A172 (cell line): Measurements from ENCODE around the gene ANKRD52. TPM values are rescaled to one million over a fixed set of nuclear protein-coding genes. Genes with fewer than 3 reads are reported as not detected.
"Not testable (repeated sequence)": the region's sequence is repeated elsewhere in the genome, so short reads cannot be mapped to it uniquely, and the experiment has no call there.

Experiments
- DNase-seq: peaks from one replicate; pipeline ENCODE4 v3.0.0-alpha.2; 2015; ENCODE audit warnings: low spot score
- total RNA-seq: library from RNA; depleted of rRNA; stranded (reverse); fragments of >200 nt; shearing (Covaris generic); gene quantifications from 2 replicates; pipeline ENCODE4 v1.2.3, GENCODE V29; 2014

The ANKRD52 gene
- total RNA-seq, 1 experiment from 2014 or later: 33.4 TPM

DNA sequence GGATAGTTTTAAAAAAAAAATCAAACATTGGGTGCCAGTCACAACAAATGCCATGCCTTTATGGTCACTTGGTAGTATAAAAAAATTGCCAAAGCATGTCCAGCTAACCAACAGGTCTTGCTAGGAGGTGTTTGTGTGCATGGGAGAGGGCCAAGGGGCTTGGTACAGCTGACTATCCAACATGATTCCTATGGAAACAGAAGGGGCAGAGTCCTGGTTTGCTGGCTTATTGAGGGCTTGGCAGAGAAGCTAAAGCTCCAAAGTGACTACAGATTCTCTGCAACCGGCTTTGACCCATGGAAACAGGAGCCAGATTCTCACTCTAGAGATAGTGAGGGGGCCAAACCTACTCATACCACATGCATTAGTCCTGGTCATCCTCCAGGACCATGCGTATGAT lies 14.3 kb upstream of the ANKRD52 start:
- not testable (repeated sequence) for DNase-seq

DNA sequence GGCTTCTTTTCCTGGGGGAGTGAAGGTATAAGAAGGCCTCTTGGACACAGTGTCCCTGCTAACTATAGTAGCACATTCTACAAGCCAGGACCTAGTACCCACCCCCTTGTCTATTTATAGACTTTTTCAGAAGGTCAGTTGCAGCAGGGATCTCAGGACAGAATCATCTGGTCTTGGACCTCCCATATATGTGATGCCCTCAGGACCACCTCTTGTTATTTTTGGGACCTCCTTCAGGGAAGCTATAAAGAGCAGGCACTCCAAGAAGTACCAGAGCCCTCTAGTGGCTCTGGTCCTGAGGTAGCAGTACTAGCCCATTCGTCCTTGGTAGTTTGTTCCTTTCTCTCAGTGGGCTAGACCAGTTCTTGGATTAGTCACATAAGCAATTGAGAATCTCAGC lies 12.8 kb upstream of the ANKRD52 start:
- DNase-seq: peak; percentile 39

DNA sequence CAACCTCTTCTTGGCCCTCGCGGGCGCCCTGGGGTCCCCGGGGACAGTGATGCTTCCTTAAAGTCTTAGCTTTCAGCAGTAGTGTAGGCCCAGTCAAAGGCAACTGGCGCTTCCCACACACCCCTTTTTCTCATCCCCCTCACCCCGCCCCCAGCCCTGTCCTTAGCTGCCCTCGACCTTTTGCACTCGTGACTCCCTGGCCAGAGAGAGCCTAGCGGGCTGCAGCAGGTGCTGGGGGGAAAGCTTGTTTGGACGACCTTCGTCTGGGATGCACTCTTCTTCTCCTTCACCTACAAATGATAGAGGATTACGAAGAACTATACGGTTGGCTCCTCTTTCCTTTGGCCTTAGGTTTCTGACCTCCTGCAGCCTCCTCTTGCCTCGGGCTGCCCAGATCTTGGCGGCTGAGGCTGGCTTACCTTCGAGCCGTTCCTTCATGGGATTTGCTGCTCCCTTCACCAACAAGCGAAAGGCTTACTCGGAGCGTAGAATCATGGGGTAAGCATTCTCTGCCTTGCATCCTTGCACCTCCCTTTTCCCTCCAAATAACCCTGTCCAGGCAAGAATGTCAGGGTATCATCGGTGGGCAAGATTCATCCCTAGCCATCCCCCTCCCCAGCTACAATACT lies 9.4 kb upstream of the ANKRD52 start:
- DNase-seq: no peak

DNA sequence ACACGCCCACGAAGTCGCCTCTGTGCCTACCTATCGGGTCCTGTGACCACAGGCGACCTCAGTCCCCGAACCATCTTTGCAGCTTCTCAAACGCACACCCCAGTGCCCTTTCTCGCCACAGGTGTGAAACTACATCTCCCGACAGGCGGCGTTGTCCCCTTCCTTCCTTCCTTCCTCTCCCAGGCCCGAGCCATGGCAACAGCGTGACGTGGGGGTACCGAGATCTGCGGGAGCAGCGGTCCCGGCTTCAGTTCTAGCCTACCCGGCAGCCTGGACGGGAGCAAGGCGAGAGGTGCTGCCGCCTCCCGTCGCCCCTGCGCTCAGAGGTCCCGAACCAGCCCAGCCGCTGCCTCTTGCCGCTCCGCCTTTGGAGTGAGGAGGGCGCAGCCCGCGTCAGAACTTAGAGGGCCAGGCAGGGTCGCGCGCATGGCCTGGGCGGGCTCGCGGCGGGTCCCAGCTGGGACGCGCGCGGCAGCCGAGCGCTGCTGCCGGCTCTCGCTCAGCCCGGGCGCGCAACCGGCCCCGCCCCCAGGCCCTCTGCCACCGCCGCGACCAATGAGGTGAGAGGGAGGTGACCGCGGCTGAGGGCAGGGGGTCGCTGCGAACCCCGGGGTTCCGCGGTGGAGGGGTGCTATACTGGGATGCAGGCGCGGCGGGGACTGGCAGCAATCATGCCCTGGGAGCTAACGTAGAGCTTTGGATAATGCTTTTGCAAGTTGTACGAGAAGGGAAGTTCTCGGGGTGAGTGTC lies 8.7 kb upstream of the ANKRD52 start, which contains the start of gene COQ10A:
Gene COQ10A, plus strand, starts transcription at position 250 of the 750 bp plus-strand sequence. Its CDS starts 177 bp downstream, at position 427.
- DNase-seq: peak; percentile 85

DNA sequence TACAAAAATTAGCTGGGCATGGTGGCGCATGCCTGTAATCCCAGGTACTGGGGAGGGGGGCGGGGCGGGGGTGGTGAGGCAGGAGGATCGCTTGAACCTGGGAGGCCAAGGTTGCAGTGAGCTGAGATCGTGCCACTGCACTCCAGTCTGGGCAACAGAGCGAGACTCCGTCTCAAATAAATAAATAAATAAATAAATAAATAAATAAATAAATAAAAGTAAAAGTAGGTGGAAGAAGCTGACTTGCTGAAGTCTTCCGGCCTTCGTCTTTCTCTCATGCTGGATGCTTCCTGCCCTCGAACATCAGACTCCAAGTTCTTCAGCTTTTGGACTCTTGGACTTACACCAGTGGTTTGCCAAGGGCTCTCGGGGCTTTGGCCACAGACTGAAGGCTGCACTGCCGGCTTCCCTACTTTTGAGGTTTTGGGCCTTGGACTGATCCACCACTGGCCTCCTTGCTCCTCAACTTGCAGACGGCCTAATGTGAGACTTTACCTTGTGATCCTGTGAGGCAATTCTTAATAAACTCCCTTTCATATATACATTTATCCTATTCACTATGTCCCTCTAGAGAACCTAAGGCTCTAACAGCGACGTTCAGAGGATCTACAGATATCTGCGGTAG lies 8.0 kb upstream of the ANKRD52 start:
- not testable (repeated sequence) for DNase-seq

DNA sequence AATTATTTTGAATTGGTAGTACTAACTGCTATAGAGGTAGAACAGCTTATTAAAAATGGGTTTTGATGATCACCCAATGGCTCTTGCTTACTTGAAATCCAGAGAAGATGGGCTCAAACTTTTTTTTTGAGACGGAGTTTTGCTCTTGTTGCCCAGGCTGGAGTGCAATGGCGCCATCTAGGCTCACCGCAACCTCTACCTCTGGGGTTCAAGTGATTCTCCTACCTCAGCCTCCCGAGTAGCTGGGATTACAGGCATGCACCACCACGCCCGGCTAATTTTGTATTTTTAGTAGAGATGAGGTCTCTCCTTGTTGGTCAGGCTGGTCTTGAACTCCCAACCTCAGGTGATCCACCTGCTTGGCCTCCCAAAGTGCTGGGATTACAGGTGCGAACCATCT lies 4.8 kb upstream of the ANKRD52 start:
- not testable (repeated sequence) for DNase-seq

DNA sequence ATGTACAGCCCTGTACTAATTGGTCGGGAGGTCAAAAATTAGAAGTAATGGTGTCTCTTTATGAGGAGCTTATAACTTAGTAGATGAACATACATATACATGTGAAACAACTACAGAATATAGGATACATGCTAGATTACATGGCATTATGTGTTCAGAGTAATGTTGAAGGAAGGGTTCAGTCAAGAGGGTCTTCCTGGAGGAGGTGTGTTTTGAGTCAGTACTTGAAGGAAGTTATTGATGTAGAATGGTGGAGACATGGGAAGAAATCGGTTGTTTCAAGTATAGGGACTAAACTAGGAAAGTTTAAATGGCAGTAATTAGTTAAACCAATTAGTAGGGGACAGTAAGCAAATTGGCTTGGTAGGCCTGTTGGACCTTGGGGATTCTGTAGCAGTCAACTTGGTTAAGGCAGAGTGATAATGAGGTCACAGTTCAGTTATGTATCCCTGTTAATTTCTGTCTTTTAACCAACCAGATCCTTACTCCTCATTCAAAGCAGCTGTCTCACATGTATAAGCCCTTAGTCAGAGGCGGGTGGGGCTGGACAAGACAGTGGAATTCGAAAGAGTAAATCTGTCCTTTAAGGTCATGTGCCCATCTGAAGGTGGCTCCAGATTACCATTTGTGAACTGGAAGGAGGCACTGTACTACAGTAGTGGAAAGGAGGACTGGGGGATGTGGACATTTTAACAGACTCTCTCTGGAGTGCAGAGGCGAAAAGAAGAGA lies 3.5 kb upstream of the ANKRD52 start:
- peak; percentile 95 for DNase-seq

DNA sequence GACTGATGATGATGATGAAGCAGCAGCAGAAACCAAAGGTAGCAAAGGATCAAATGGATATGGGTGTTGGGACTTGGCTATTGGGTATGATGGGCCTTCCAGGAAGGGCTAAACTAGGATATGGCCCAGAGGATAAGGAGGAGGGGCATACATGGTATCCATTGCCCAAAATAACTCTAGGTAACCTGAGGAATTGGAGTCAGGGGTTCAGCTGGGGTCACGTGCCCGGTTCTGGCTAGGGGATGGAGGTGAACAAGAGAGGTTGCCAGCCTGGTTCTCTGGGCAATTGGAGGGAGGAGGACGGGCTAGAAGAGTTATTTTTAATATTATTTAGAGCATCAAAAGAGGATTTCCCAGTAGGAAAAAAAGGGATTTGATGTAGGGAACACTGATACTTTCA lies 2.7 kb upstream of the ANKRD52 start:
- DNase-seq: no peak

DNA sequence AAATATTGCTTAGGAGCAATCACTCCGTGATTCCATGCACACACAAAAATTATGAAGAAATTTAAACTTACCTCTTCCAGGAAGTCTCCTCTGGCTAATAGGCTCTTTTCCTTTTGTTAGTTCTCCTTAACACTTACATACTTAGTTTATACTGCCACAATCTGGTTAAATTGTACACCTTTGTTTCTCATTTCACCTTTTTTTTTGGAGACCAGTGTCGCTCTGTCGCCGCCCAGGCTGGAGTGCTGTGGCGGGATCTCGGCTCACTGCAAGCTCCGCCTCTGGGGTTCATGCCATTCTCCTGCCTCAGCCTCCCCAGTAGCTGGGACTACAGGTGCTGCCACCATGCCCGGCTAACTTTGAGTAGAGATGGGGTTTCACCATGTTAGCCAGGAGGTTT lies 2.2 kb upstream of the ANKRD52 start:
- no peak for DNase-seq

DNA sequence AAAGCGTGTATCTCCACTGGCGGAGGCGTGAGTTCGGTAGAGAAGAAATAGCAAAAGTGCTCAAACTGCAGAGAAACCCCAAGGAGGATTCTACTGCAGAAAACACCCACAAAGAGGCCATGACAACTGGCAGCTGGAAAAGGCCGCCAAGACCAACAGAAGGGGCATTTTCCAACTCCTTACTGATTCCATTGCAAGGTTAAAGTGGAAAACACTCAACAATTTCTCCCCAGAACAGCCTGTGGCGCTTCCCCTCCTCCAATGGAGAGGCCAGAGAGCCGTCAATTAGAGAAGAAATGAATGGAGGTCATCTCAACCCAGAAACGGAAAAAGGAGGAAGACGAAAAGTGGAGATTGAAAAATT lies 618 bp upstream of the ANKRD52 start:
- DNase-seq: no peak

DNA sequence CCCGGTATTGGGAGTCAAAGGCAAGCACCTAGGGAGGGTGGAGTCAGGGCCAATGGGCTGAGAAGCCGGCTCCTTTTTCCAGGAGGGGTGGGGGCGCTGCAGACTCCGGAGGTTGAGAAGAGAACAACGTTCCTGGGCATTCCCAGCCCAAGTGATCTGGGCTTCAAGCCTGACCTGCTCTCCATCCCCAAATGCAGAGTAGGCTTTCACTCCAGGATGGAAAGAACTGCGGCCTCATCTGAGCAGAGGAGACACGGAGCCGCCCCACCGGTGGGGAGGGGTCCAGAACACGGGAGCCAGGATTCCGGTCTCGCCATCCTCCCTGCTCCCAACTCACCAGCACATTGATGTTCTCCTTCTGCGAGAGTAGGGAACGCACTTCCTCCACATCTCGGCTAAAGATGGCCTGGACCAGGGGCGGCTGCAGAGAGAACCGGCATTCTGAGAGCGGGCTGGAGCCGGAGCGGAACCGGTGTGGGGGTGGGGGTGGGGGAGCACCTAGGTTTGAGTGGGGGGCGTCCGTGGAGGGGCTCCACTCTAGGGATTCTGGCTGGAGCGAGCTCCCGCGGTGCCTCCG lies 605 bp downstream of the ANKRD52 start:
- no peak for DNase-seq

DNA sequence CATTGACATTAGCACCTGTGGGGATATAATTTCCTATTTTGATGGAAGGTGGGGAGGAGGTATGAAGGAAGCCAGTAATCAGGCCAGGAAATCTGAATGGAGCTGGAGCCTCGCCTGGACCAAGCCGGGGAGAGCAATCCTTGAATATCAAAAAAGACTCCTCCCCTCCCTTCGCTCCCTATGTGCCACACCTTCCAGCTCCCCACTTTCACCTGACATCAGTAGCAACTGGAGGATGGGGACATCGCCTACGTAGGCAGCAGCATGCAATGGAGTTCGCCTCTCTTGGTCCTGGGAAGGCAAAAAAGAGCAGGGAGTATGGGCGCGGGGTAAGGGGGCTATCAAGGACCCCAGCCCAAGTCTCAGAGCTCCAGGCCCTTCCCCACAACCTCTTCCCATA lies 1.1 kb downstream of the ANKRD52 start:
- DNase-seq: no peak

DNA sequence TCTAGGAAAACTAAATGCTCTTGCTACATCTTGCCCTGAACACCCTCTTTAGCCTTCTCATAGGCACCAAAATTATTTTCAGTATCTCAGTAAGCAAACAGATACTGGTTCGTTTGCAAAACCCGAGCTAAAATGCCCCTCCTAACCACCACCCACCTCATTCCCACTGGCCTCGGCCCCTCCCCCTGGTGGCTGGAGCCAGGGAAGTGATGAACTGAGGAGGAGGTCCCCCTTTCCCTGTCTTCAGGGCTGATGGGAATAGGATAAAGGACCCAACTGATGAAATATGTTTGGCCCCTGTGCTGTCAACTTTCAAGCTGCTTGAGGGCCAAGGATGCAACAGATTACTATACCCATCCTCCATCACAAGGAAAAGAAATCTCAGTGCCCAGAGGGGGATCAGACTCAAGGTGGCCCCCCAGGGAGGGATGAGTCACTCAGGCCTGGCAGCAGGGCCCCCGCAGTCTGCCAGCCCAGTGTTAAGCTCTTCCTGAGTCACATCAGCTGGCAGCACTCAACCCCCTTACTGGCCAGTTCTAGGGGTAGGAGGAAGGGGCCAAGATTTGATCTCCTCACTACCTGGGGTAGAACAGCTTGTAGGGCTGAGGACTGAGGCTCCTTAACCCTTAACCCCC lies 1.7 kb downstream of the ANKRD52 start:
- DNase-seq: peak; percentile 73

DNA sequence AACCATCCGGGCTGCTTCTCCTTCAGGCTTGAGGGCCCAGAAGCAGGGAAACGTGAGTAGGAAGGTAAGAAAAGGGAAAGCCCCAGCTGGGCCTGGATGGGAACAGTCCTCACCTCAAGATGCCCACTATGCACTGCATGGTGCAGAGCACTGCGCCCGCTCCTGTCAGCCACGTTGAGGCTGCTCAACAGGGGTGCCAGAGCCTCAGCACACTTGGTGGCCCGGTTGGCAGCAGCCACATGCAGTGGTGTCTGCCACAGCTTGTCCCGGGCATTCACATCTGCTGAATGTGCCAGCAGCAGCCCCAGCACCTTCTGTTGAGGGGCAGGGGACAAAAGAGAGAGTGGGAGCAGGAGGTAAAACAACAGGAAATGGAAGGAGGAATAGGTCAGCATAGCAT lies 2.5 kb downstream of the ANKRD52 start:
- DNase-seq: no peak

DNA sequence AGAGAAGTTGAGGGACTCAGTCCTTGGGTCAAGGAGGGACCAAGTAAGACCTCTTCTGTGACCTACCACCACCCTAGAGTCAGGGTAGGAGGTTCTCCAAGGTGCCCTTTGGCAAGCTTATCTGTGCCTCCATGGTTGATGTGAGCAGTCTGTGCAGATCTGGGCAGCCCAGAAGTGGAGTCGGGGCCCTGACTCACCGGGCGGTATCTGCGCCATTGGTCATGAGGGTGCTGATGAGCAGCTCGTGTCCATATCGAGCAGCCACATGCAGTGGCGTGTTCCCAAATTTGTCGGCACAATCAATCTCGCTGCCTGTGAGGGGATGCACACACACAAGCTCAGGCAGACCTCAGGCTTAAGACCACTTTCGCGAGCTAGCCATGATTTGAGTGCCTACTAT lies 5.1 kb downstream of the ANKRD52 start:
- no peak for DNase-seq

DNA sequence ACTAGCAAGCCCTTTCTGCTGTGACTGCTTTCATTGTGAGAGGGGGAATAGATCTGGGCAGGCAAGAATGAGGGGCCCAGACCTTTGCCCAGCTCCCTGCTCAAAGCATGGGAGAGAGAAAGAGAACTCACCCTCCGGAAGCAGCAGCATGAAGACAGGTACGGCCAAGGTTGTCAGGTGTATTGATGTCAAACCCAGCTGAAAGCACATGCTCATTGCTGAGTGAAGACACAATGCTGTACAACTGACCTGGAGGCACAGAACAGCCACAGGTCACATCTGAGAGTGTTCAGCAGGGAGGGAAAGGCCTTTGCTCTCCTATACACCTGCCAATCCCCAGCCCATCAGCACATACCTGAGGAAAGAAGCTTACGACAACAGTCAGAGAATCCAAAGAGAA lies 5.5 kb downstream of the ANKRD52 start:
- no peak for DNase-seq

DNA sequence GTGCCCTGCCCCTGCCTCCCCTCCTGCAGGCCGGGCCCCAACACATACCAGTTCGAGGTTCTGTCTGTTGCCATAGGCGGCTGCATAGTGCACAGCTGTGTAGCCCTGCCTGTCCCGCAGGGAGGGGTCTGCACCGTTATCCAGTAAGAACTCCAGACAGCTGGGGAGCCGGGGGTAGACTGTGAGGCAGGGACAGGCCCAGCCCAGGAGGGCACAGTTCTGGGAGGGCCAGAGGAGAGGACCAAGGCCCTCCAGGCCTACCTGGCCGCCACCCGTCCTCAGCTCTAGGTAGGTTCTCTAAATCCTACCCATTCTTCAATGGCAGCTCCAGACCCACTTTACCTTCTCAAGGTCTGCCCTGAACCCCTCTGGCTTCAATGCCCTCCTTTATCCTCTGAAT lies 9.5 kb downstream of the ANKRD52 start:
- DNase-seq: no peak

DNA sequence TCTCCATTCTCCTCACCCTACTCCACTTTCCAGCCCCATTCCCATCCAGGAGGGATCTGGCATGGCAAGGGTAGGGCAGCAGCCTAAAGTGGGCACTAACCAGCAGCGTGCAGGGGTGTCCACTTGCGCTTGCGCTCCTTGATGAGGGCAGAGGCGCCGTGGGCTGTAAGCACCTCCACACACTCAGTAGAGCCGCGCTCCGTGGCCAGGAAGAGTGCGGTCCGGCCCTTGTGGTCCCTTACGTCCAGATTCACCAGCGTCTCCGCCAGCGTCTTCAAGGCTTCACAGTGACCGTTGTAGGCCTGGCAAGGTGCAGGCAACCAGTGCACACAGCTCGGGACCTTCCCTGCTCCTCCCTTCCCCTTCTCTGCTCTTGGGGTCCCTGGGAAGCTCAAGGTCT lies 10.3 kb downstream of the ANKRD52 start:
- DNase-seq: no peak

DNA sequence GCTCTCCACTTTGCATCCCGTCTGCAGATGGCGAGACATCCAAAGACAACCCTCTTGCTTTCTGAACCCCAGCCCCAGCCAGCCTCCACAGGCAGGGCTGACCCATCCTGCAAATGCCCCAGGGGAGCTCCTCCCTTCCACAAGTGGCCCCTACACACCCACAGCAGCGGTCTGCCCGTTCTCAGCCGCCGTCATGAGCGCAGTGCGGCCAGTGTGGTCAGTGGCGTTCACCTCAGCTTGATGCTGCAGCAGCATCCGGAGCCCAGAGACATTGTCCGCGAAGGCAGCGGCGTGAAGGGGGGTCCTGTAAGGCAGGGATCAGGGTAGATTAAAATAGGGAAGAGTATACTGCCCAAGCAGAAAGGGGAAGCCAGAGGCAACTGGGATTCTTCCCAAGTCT lies 13.7 kb downstream of the ANKRD52 start:
- no peak for DNase-seq

DNA sequence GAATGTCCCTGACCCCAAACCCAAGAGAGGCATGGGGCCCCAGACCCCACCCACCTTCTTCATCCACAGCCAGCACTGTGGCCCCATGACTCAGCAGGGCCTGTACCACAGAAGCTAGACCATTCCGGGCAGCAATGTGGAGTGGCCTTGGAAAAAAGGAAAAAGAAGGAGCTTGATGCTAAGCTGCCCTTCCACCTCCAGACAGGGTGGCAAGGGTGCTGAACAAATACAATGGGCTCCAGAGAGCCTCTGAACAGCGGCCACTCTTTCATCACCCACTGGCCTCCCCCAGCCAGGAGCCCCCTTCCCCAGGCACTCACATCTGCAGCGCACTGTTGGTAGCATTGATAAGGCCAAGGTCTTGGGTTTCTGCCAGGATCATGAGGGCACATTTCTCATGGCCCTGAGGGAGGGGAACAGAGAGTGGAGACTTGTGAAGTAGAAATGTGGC lies 14.4 kb downstream of the ANKRD52 start:
- DNase-seq: no peak

DNA sequence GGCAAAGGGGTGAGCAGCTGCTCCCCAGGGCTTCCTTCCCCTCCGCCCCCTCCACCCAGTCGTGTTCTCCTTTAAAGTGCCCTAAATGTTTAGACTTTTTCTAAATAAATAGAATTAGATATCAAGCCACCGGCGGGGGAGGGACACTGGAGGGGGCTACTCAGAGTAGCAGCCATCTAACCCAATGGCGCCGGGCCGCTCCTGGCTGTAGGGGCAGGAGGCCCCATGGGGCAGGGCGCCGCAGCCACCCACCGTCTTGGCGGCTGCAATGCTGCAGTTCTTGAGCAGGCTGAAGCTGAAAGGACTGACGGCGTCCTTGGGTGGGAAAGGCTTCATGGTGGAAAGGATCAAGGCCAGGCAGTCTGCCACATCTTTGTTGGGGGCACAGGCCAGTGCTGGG lies 15.2 kb downstream of the ANKRD52 start:
- no peak for DNase-seq
